Endothelial cell of umbilical vein (primary cell): Measurements from ENCODE around the gene GAB1.

Experiments used
- CTCF ChIP-seq, 2 donors: IDR thresholded peaks; 1 replicate in 1 of 2; 2 replicates in 1 of 2; pipeline ENCODE4 v1.5.1; 2011; ENCODE audit warnings: low read length in 2 of 2, mild to moderate bottlenecking in 2 of 2, moderate library complexity in 2 of 2, control low read depth in 1 of 2, inconsistent platforms in 1 of 2, low read depth in 1 of 2; ENCODE audit not compliant: insufficient read depth in 1 of 2; ENCODE audit errors: extremely low read depth in 1 of 2
- EZH2 ChIP-seq: IDR thresholded peaks from 2 replicates; pipeline ENCODE4 v1.6.1; 2012; ENCODE audit warnings: borderline replicate concordance, low read depth, mild to moderate bottlenecking, moderate library complexity, low read length, inconsistent platforms; ENCODE audit not compliant: severe bottlenecking
- MAX ChIP-seq: IDR thresholded peaks from 2 replicates; pipeline ENCODE4 v1.6.1; 2011; ENCODE audit not compliant: insufficient read depth, insufficient read length
- MYC ChIP-seq: IDR thresholded peaks from one replicate; pipeline ENCODE4 v1.6.1; 2011; ENCODE audit warnings: mild to moderate bottlenecking, low read depth, low read length
- POLR2A ChIP-seq: IDR thresholded peaks from 2 replicates; pipeline ENCODE4 v1.6.1; 2012; ENCODE audit warnings: low read depth, mild to moderate bottlenecking, control low read depth, low read length
- POLR2AphosphoS5 ChIP-seq: IDR thresholded peaks from 2 replicates; pipeline ENCODE4 v1.6.1; 2012; ENCODE audit warnings: low read depth, mild to moderate bottlenecking, control low read depth, low read length, moderate library complexity; ENCODE audit not compliant: insufficient read depth

GRCh38 chr4:143313996-143314395 is 22.7 kb upstream of the GAB1 start:
- TF ChIP-seq CTCF (IDR thresholded peaks at IDR 0.05; ENCODE audit: extremely low read depth in 1 of 2, insufficient read depth in 1 of 2, low read depth in 1 of 2, low read length in 2 of 2) (no peak), POLR2A (no peak), MAX (no peak), MYC (no peak), EZH2 (no peak), POLR2AphosphoS5 (no peak)
